Transverse colon (tissue), 4 donors: ENCODE results near the gene PCDH17. TPM values are rescaled to one million over a fixed set of nuclear protein-coding genes. Genes with fewer than 3 reads are reported as not detected.

Experiments used
- DNase-seq: peaks from one replicate; pipeline ENCODE4 v3.0.0-alpha.2; 2019
- H3K27ac ChIP-seq, 4 donors: fragments of 200-600 bp; sonication (generic); 2 replicates each; pipeline ENCODE4 v1.5.1; 2016 to 2018; ENCODE audit warnings: inconsistent platforms in 4 of 4
- H3K27me3 ChIP-seq: fragments of 200-600 bp; sonication (generic); 2 replicates; pipeline ENCODE4 v1.5.1; 2017; ENCODE audit warnings: inconsistent platforms
- H3K36me3 ChIP-seq, 4 donors: fragments of 200-600 bp; sonication (generic); 2 replicates each; pipeline ENCODE4 v1.5.1; 2017 to 2019; ENCODE audit warnings: inconsistent platforms in 4 of 4
- H3K4me1 ChIP-seq, 4 donors: fragments of 200-600 bp; sonication (generic); 2 replicates each; pipeline ENCODE4 v1.5.1; 2017 to 2020; ENCODE audit warnings: inconsistent platforms in 4 of 4
- H3K4me3 ChIP-seq, 4 donors: fragments of 200-600 bp; sonication (generic); 1 replicate in 1 of 4; 2 replicates in 3 of 4; pipeline versions ENCODE4 v1.5.1 to v1.6.1; 2017 to 2019; ENCODE audit warnings: inconsistent platforms in 4 of 4
- H3K9me3 ChIP-seq, 2 donors: fragments of 200-600 bp; sonication (generic); 2 replicates each; pipeline ENCODE4 v1.5.1; 2017 to 2019; ENCODE audit warnings: inconsistent platforms in 2 of 2
- EP300 ChIP-seq: sonication (generic); formaldehyde crosslinking; IDR thresholded peaks from one replicate; pipeline ENCODE4 v1.6.1; 2017; ENCODE audit warnings: antibody characterized with exemption, low read depth
- POLR2A ChIP-seq: fragments of 450-650 bp; IDR thresholded peaks from one replicate; pipeline ENCODE4 v1.6.1; 2016; ENCODE audit warnings: antibody characterized with exemption, mild to moderate bottlenecking, moderate library complexity
- POLR2AphosphoS5 ChIP-seq, 3 donors: sonication (generic); formaldehyde crosslinking; IDR thresholded peaks; one replicate each; pipeline ENCODE4 v1.6.1; 2016; ENCODE audit warnings: antibody characterized with exemption in 3 of 3
- WGBS, 2 donors: methylation state at CpG; one replicate each; pipeline ENCODE4 v1.1.5; 2018; ENCODE audit warnings: low coverage in 1 of 2; 5-methylcytosine and 5-hydroxymethylcytosine counted together
- in situ Hi-C, 4 donors: fragments of 200-750 bp; cut with MboI; loops; one replicate each; pipeline versions ENCODE4 v1.15.0 to v1.15.1; 2017; ENCODE audit warnings: low sequenced_read_pairs in 3 of 4, low pct_ligation_motif_present in 1 of 4, low pct_unique_long_range_greater_than_20kb in 1 of 4
- intact Hi-C: fragments of 100-400 bp; cut with DNase I; formaldehyde crosslinking; loops from one replicate; pipeline ENCODE4 v1.15.1; 2023; ENCODE audit warnings: low total_unique reads
- total RNA-seq, 4 donors: library from RNA; depleted of rRNA; stranded (reverse); fragments of >200 nt; gene quantifications; one replicate each; pipeline ENCODE4 v1.1.0, GENCODE V29; 2016
- TF ChIP-seq, protein P1 (sequence below), 5 experiments: fragments of 200-600 bp in 3 of 5; fragments of 450-650 bp in 2 of 5; sonication (generic) in 3 of 5; IDR thresholded peaks; 1 replicate in 2 of 5; 2 replicates in 3 of 5; pipeline ENCODE4 v1.5.1; 2016 to 2017; ENCODE audit warnings: antibody characterized with exemption in 5 of 5, inconsistent platforms in 3 of 5, mild to moderate bottlenecking in 2 of 5, moderate library complexity in 1 of 5

The PCDH17 gene
- total RNA-seq, 4 donors from 2014 or later: 0.80 to 2.2 (median 1.2) TPM; not detected in 1

DNA sequence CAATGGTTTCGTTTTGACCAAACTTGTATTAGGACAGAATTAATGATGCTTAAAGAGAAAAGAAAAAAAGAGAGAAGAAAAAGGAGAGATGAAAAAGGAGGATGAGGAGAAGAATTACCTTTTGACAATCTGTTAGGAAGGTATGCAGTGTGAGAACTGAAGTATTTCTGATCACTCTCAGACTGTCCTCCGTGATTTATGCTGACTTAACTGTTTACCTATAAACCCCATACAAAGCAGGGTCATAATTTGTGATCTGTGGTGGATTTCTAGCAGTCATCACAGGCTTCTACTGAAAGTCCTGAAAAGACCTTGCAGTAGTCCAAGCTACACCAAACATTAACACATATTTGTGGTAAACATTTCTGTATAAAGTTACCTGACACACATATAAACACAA lies 93.9 kb downstream of the PCDH17 start:
- in situ Hi-C loops: no loop called here
- WGBS, 2 donors: 64 to 69% methylated on average over 2 of the region's 2 CpGs

DNA sequence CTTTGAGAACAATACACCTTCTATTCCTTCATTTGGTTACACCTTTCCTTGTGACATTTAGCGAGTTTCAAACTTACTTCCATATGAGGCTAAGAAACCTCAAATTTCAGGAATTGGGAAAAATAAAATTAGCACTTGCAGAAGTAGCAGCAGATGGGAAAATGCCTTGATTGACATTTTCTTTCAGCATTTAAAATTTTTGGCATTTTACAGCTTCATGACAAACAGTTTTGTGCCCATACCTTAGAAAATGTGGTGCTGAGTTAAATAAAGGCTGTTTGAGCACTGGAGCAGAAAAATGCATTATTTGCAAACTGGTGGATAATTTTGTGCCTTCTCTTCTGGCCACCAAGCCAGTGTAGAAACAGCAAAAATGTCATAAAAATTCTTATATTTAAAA lies 95.4 kb downstream of the PCDH17 start:
- intact Hi-C loops (no loop called here), in situ Hi-C loops (no loop called here)
- H3K36me3 ChIP-seq: no peaks in the 10 kb centered on the region
- no peaks in the 10 kb centered on the region for H3K4me1 ChIP-seq
- no peak overlapping the region for H3K27ac ChIP-seq
- no peak for TF ChIP-seq EP300
- TF ChIP-seq POLR2AphosphoS5 (IDR thresholded peaks at IDR 0.05): no peak
- TF ChIP-seq, protein P1, sequence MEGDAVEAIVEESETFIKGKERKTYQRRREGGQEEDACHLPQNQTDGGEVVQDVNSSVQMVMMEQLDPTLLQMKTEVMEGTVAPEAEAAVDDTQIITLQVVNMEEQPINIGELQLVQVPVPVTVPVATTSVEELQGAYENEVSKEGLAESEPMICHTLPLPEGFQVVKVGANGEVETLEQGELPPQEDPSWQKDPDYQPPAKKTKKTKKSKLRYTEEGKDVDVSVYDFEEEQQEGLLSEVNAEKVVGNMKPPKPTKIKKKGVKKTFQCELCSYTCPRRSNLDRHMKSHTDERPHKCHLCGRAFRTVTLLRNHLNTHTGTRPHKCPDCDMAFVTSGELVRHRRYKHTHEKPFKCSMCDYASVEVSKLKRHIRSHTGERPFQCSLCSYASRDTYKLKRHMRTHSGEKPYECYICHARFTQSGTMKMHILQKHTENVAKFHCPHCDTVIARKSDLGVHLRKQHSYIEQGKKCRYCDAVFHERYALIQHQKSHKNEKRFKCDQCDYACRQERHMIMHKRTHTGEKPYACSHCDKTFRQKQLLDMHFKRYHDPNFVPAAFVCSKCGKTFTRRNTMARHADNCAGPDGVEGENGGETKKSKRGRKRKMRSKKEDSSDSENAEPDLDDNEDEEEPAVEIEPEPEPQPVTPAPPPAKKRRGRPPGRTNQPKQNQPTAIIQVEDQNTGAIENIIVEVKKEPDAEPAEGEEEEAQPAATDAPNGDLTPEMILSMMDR (IDR thresholded peaks at IDR 0.05): no peak
- no peak for TF ChIP-seq POLR2A
- H3K4me3 ChIP-seq: no peak overlapping the region
- H3K27me3 ChIP-seq: no peaks in the 10 kb centered on the region
- H3K9me3 ChIP-seq: peaks cover 0 to 7% of the 10 kb centered on the region in 2 donors
- WGBS, 2 donors: 70 to 71% methylated on average over 1 of the region's 1 CpG
- DNase-seq: no peak

More for the DNA sequence above, 93.9 kb downstream of the PCDH17 start:
- H3K4me1 ChIP-seq: no peaks in the 10 kb centered on the region
- peaks cover 0 to 3% of the 10 kb centered on the region in 2 donors for H3K9me3 ChIP-seq
- H3K27me3 ChIP-seq: no peaks in the 10 kb centered on the region
- DNase-seq: no peak
- intact Hi-C loops: no loop called here
- no peak overlapping the region for H3K4me3 ChIP-seq
- no peak overlapping the region for H3K27ac ChIP-seq
- TF ChIP-seq POLR2AphosphoS5 (IDR thresholded peaks at IDR 0.05) (no peak), POLR2A (no peak), EP300 (no peak)
- TF ChIP-seq, protein P1 (IDR thresholded peaks at IDR 0.05): no peak
- no peaks in the 10 kb centered on the region for H3K36me3 ChIP-seq

DNA sequence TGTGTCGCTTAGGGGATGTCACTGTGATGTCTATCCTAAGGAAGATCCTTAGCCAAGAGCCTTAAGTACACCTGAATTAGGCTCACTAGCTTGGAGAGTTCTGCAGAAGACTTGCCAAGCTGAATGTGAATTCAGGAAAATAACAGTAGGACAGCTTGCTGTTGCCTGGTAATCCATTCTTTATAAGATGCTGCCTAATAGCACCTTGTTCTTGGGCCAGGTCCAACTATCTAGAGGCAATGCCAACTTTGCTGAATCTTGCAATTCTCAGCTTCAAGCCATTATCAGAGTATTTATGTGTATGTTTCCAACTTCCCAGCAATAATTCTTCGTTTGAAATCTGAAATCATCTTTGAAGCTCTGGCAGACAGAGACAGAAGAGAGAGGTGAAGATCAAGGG lies 102.8 kb downstream of the PCDH17 start:
- Histone ChIP-seq H3K4me3 (no peak overlapping the region), H3K27me3 (no peaks in the 10 kb centered on the region), H3K4me1 (no peaks in the 10 kb centered on the region), H3K36me3 (no peaks in the 10 kb centered on the region), H3K27ac (no peak overlapping the region), H3K9me3 (peaks cover 0 to 4% of the 10 kb centered on the region in 2 donors)
- WGBS, 2 donors: 0 to 52% methylated on average over 1 to 2 of the region's 2 CpGs
- intact Hi-C loops: no loop called here
- TF ChIP-seq EP300: no peak
- TF ChIP-seq POLR2A: no peak
- no peak for TF ChIP-seq POLR2AphosphoS5 (IDR thresholded peaks at IDR 0.05)
- TF ChIP-seq, protein P1 (IDR thresholded peaks at IDR 0.05): no peak
- DNase-seq: no peak
- in situ Hi-C loops: no loop called here

DNA sequence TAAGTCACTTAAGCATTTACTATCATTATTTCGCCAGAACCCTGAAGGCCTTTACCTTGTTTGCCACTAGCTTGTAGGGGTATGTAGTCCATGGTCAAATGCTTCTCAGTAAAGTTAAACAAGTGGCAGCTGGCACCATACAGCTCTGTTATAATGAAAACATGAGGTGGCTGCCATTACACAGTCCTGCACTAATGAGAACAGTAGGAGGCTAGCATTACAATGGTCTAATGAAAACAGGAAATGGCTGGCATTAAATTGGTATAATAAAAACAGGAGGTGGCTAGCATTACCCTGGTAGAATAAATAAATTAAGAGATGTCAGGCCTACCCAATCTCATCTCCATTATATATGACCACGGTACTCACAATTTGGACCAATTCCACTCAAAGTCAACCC lies 107.5 kb downstream of the PCDH17 start:
- TF ChIP-seq POLR2A (no peak), POLR2AphosphoS5 (IDR thresholded peaks at IDR 0.05) (no peak), EP300 (no peak)
- TF ChIP-seq, protein P1 (IDR thresholded peaks at IDR 0.05): no peak
- Histone ChIP-seq H3K27me3 (no peaks in the 10 kb centered on the region), H3K36me3 (no peaks in the 10 kb centered on the region), H3K4me1 (no peaks in the 10 kb centered on the region), H3K27ac (no peak overlapping the region), H3K9me3 (no peaks in the 10 kb centered on the region), H3K4me3 (no peak overlapping the region)
- in situ Hi-C loops: no loop called here
- 72 to 80% methylated on average over 2 of the region's 2 CpGs for WGBS, 2 donors
- no peak for DNase-seq
- intact Hi-C loops: no loop called here
